HEK293 (cell line): ENCODE results near the gene ZFHX3.

Experiments used
- CTCF ChIA-PET: fragments of 350-600 bp; formaldehyde crosslinking; extraction: SDS; loops from one replicate; lab custom pipeline; 2021; ENCODE audit warnings: antibody characterized with exemption; lab: Yijun Ruan, JAX
- POLR2A ChIA-PET: fragments of 300-600 bp; formaldehyde crosslinking; extraction: SDS; loops from one replicate; lab custom pipeline; 2020; ENCODE audit warnings: antibody characterized with exemption, inconsistent platforms; lab: Yijun Ruan, JAX
- H3K27ac ChIP-seq: fragments of 200-500 bp; sonication (Bioruptor generic); 2 replicates; pipeline ENCODE4 v1.5.1; 2014; ENCODE audit warnings: low read depth, low read length, control low read depth, inconsistent platforms; ENCODE audit errors: extremely low read depth
- H3K36me3 ChIP-seq, 2 experiments: fragments of 200-500 bp in 1 of 2; sonication (Bioruptor generic) in 1 of 2; 1 replicate in 1 of 2; 2 replicates in 1 of 2; pipeline ENCODE4 v1.5.1; 2014 to 2017; ENCODE audit warnings: inconsistent platforms in 2 of 2, low read length in 2 of 2; ENCODE audit not compliant: control insufficient read depth in 2 of 2, insufficient read depth in 1 of 2
- H3K4me1 ChIP-seq: fragments of 200-500 bp; sonication (Bioruptor generic); 2 replicates; pipeline ENCODE4 v1.5.1; 2014; ENCODE audit warnings: mild to moderate bottlenecking, low read length, inconsistent platforms; ENCODE audit not compliant: control insufficient read depth, insufficient read depth
- H3K4me3 ChIP-seq: 2 replicates; pipeline ENCODE4 v1.5.1; 2011; ENCODE audit warnings: low read depth, mild to moderate bottlenecking, control low read depth, low read length, moderate library complexity
- H3K9me3 ChIP-seq: fragments of 200-500 bp; sonication (Bioruptor generic); 2 replicates; pipeline ENCODE4 v1.5.1; 2014; ENCODE audit warnings: low read depth, low read length, inconsistent platforms; ENCODE audit not compliant: control insufficient read depth, insufficient read depth
- FEZF1 ChIP-seq: fragments of 450-650 bp; formaldehyde crosslinking; IDR thresholded peaks from 2 replicates; pipeline ENCODE4 v1.5.1; 2016; ENCODE audit warnings: missing biosample characterization, missing genetic modification characterization
- GFI1B ChIP-seq: fragments of 450-650 bp; formaldehyde crosslinking; IDR thresholded peaks from 2 replicates; pipeline ENCODE4 v1.5.1; 2016; ENCODE audit warnings: missing biosample characterization, missing genetic modification characterization
- GLIS1 ChIP-seq: fragments of 450-650 bp; formaldehyde crosslinking; IDR thresholded peaks from 2 replicates; pipeline ENCODE4 v1.5.1; 2016; ENCODE audit warnings: missing biosample characterization, missing genetic modification characterization
- IKZF3 ChIP-seq: fragments of 450-650 bp; IDR thresholded peaks from 2 replicates; pipeline ENCODE4 v1.5.0; 2018; ENCODE audit warnings: missing biosample characterization, mild to moderate bottlenecking, missing genetic modification characterization, moderate library complexity
- KLF1 ChIP-seq: fragments of 450-650 bp; formaldehyde crosslinking; IDR thresholded peaks from 2 replicates; pipeline ENCODE4 v1.5.1; 2016; ENCODE audit warnings: missing biosample characterization, missing genetic modification characterization
- OSR2 ChIP-seq: fragments of 450-650 bp; formaldehyde crosslinking; IDR thresholded peaks from 2 replicates; pipeline ENCODE4 v1.5.1; 2016; ENCODE audit warnings: missing biosample characterization, missing genetic modification characterization
- YY2 ChIP-seq: fragments of 450-650 bp; formaldehyde crosslinking; IDR thresholded peaks from 2 replicates; pipeline ENCODE4 v1.5.1; 2016; ENCODE audit warnings: missing biosample characterization, missing genetic modification characterization
- ZBTB17 ChIP-seq: fragments of 450-650 bp; formaldehyde crosslinking; IDR thresholded peaks from 2 replicates; pipeline ENCODE4 v1.5.1; 2016; ENCODE audit warnings: missing biosample characterization, missing genetic modification characterization
- ZBTB20 ChIP-seq: fragments of 450-650 bp; formaldehyde crosslinking; IDR thresholded peaks from 2 replicates; pipeline ENCODE4 v1.5.1; 2016; ENCODE audit warnings: missing biosample characterization, missing genetic modification characterization
- ZFHX2 ChIP-seq: fragments of 450-650 bp; formaldehyde crosslinking; conservative IDR thresholded peaks from 2 replicates; pipeline ENCODE4 v1.5.1; 2016; ENCODE audit warnings: missing biosample characterization, missing genetic modification characterization
- ZIC2 ChIP-seq: fragments of 450-650 bp; formaldehyde crosslinking; IDR thresholded peaks from 2 replicates; pipeline ENCODE4 v1.5.1; 2016; ENCODE audit warnings: missing biosample characterization, missing genetic modification characterization
- ZNF16 ChIP-seq: fragments of 450-650 bp; formaldehyde crosslinking; IDR thresholded peaks from 2 replicates; pipeline ENCODE4 v1.5.1; 2016; ENCODE audit warnings: low read depth, missing biosample characterization, missing genetic modification characterization
- ZNF335 ChIP-seq: fragments of 450-650 bp; formaldehyde crosslinking; conservative IDR thresholded peaks from 2 replicates; pipeline ENCODE4 v1.5.1; 2016; ENCODE audit warnings: missing biosample characterization, missing genetic modification characterization
- ZNF341 ChIP-seq: fragments of 450-650 bp; formaldehyde crosslinking; IDR thresholded peaks from 2 replicates; pipeline ENCODE4; 2016; ENCODE audit warnings: low read depth, missing biosample characterization, missing genetic modification characterization
- ZNF366 ChIP-seq: fragments of 450-650 bp; formaldehyde crosslinking; conservative IDR thresholded peaks from 2 replicates; pipeline ENCODE4 v1.5.1; 2016; ENCODE audit warnings: missing biosample characterization, missing genetic modification characterization
- ZNF473 ChIP-seq: fragments of 450-650 bp; formaldehyde crosslinking; IDR thresholded peaks from 2 replicates; pipeline ENCODE4 v1.5.1; 2017; ENCODE audit warnings: missing biosample characterization, missing genetic modification characterization
- ZNF560 ChIP-seq: fragments of 450-650 bp; formaldehyde crosslinking; IDR thresholded peaks from 2 replicates; pipeline ENCODE4 v1.5.1; 2017; ENCODE audit warnings: missing biosample characterization, missing genetic modification characterization, borderline replicate concordance
- ZNF561 ChIP-seq: fragments of 450-650 bp; IDR thresholded peaks from 2 replicates; pipeline ENCODE4 v1.5.1; 2018; ENCODE audit warnings: missing biosample characterization, missing genetic modification characterization, borderline replicate concordance
- ZNF670 ChIP-seq: fragments of 450-650 bp; formaldehyde crosslinking; IDR thresholded peaks from 2 replicates; pipeline ENCODE4 v1.5.1; 2016; ENCODE audit warnings: missing biosample characterization, missing genetic modification characterization, low read depth
- ZNF792 ChIP-seq: fragments of 450-650 bp; formaldehyde crosslinking; IDR thresholded peaks from 2 replicates; pipeline ENCODE4 v1.5.1; 2016; ENCODE audit warnings: missing biosample characterization, missing genetic modification characterization
- TF ChIP-seq, protein P1 (sequence below): fragments of 450-650 bp; formaldehyde crosslinking; IDR thresholded peaks from 2 replicates; pipeline ENCODE4 v1.5.1; 2017; ENCODE audit warnings: missing biosample characterization, missing genetic modification characterization
- TF ChIP-seq, protein P2 (sequence below): fragments of 450-650 bp; formaldehyde crosslinking; IDR thresholded peaks from 2 replicates; pipeline ENCODE4 v1.5.1; 2017; ENCODE audit warnings: missing biosample characterization, missing genetic modification characterization
- TF ChIP-seq, protein P3 (sequence below): fragments of 450-650 bp; formaldehyde crosslinking; IDR thresholded peaks from 2 replicates; pipeline ENCODE4 v1.5.1; 2016; ENCODE audit warnings: missing biosample characterization, missing genetic modification characterization
- TF ChIP-seq, protein P4 (sequence below): fragments of 450-650 bp; formaldehyde crosslinking; IDR thresholded peaks from 2 replicates; pipeline ENCODE4 v1.5.1; 2016; ENCODE audit warnings: missing biosample characterization, missing genetic modification characterization
- TF ChIP-seq, protein P5 (sequence below): fragments of 450-650 bp; IDR thresholded peaks from 2 replicates; pipeline ENCODE4 v1.5.1; 2018; ENCODE audit warnings: missing biosample characterization, mild to moderate bottlenecking, missing genetic modification characterization

The ZFHX3 gene

DNA sequence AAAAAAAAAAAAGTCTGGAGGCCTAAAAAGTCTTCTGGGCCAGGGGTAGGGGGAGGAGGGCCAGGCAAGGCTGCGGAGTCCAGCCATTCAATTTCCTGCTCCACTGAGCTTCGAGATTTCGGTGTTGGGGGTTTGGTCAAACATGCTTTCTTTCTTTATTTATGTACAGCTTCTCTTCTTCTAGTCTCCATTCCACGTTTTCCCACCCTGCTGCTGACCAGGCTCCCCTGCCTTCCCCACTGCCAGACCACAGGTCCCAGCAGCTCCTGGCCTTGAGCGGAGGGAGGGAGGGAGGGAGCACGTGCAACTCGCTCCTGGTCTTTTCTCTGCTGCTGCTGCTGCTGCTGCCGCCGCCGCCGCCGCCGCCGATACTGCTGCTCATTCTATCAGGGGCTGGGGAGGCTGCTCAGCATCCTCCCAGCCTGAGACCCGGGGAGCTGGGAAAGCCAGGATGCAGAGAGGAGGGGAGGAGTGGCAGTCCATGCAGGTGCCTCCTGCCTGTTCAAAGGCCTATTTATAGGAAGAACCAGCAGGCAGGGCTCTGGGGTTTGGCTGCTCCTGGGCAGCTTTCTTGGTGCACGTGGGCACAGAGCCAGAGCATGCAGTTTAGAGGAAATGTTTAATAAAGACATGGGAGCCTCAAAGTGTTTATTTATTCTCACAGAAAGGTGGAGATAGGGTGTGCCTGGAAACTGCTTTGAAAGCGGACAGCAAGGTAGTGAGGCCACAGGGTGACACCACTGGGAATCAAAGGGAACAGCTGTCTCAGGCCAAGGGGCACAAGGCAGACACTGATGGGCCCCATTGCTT lies 23.4 kb upstream of the ZFHX3 start:
- no peaks in the 10 kb centered on the region for H3K36me3 ChIP-seq
- ChIA-PET POLR2A (interaction anchor here (0.7 to 3.2 kb wide), 3 partner anchors 14 to 119 kb away, joined by 3 to 12 read pairs (median 3); no protein-coding TSS in a partner anchor), CTCF (interaction anchor here (0.7 to 1.0 kb wide), 2 partner anchors 33 to 239 kb away, joined by 3 to 4 read pairs; no protein-coding TSS in a partner anchor)
- peak overlapping the region; percentile 83 for H3K27ac ChIP-seq
- H3K4me1 ChIP-seq, result peaks cover 32% of the 10 kb centered on the region
- no peak overlapping the region for H3K4me3 ChIP-seq
- H3K9me3 ChIP-seq, result no peaks in the 10 kb centered on the region
- 0 out of 2 replicates have a peak, but pooled peaks have one; percentile 10 for TF ChIP-seq ZFHX2 (tag by site-specific recombination)
- peak; percentile 53 for TF ChIP-seq ZBTB20
- peak; percentile 94 for TF ChIP-seq OSR2 (tag by site-specific recombination)
- TF ChIP-seq ZNF366 (tag by site-specific recombination), result peak; percentile 64
- TF ChIP-seq, protein P1, sequence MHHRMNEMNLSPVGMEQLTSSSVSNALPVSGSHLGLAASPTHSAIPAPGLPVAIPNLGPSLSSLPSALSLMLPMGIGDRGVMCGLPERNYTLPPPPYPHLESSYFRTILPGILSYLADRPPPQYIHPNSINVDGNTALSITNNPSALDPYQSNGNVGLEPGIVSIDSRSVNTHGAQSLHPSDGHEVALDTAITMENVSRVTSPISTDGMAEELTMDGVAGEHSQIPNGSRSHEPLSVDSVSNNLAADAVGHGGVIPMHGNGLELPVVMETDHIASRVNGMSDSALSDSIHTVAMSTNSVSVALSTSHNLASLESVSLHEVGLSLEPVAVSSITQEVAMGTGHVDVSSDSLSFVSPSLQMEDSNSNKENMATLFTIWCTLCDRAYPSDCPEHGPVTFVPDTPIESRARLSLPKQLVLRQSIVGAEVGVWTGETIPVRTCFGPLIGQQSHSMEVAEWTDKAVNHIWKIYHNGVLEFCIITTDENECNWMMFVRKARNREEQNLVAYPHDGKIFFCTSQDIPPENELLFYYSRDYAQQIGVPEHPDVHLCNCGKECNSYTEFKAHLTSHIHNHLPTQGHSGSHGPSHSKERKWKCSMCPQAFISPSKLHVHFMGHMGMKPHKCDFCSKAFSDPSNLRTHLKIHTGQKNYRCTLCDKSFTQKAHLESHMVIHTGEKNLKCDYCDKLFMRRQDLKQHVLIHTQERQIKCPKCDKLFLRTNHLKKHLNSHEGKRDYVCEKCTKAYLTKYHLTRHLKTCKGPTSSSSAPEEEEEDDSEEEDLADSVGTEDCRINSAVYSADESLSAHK (tag by site-specific recombination), result peak; percentile 90
- 0 out of 2 replicates have a peak, but pooled peaks have one; percentile 44 for TF ChIP-seq ZNF561
- TF ChIP-seq ZBTB17 (tag by site-specific recombination), result peak; percentile 39
- TF ChIP-seq ZNF792 (tag by site-specific recombination), result 0 out of 2 replicates have a peak, but pooled peaks have one; percentile 57
- TF ChIP-seq, protein P2, sequence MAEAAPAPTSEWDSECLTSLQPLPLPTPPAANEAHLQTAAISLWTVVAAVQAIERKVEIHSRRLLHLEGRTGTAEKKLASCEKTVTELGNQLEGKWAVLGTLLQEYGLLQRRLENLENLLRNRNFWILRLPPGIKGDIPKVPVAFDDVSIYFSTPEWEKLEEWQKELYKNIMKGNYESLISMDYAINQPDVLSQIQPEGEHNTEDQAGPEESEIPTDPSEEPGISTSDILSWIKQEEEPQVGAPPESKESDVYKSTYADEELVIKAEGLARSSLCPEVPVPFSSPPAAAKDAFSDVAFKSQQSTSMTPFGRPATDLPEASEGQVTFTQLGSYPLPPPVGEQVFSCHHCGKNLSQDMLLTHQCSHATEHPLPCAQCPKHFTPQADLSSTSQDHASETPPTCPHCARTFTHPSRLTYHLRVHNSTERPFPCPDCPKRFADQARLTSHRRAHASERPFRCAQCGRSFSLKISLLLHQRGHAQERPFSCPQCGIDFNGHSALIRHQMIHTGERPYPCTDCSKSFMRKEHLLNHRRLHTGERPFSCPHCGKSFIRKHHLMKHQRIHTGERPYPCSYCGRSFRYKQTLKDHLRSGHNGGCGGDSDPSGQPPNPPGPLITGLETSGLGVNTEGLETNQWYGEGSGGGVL (tag by site-specific recombination), result no peak; the same call in 1 of the 2 replicates
- TF ChIP-seq ZNF560 (tag by site-specific recombination), result no peak
- TF ChIP-seq, protein P3, sequence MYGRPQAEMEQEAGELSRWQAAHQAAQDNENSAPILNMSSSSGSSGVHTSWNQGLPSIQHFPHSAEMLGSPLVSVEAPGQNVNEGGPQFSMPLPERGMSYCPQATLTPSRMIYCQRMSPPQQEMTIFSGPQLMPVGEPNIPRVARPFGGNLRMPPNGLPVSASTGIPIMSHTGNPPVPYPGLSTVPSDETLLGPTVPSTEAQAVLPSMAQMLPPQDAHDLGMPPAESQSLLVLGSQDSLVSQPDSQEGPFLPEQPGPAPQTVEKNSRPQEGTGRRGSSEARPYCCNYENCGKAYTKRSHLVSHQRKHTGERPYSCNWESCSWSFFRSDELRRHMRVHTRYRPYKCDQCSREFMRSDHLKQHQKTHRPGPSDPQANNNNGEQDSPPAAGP (tag by site-specific recombination), result peak; percentile 55; the same call in 1 of the 2 replicates
- TF ChIP-seq ZNF670 (tag by site-specific recombination), result no peak
- no peak for TF ChIP-seq YY2 (tag by site-specific recombination)
- TF ChIP-seq, protein P4, sequence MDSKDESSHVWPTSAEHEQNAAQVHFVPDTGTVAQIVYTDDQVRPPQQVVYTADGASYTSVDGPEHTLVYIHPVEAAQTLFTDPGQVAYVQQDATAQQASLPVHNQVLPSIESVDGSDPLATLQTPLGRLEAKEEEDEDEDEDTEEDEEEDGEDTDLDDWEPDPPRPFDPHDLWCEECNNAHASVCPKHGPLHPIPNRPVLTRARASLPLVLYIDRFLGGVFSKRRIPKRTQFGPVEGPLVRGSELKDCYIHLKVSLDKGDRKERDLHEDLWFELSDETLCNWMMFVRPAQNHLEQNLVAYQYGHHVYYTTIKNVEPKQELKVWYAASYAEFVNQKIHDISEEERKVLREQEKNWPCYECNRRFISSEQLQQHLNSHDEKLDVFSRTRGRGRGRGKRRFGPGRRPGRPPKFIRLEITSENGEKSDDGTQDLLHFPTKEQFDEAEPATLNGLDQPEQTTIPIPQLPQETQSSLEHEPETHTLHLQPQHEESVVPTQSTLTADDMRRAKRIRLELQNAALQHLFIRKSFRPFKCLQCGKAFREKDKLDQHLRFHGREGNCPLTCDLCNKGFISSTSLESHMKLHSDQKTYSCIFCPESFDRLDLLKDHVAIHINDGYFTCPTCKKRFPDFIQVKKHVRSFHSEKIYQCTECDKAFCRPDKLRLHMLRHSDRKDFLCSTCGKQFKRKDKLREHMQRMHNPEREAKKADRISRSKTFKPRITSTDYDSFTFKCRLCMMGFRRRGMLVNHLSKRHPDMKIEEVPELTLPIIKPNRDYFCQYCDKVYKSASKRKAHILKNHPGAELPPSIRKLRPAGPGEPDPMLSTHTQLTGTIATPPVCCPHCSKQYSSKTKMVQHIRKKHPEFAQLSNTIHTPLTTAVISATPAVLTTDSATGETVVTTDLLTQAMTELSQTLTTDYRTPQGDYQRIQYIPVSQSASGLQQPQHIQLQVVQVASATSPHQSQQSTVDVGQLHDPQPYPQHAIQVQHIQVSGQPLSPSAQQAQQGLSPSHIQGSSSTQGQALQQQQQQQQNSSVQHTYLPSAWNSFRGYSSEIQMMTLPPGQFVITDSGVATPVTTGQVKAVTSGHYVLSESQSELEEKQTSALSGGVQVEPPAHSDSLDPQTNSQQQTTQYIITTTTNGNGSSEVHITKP (tag by site-specific recombination), result peak; percentile 96
- no peak for TF ChIP-seq IKZF3 (tag by site-specific recombination)
- 0 out of 2 replicates have a peak, but pooled peaks have one; percentile 31 for TF ChIP-seq GFI1B (tag by site-specific recombination)
- peak; percentile 82 for TF ChIP-seq ZNF341 (tag by site-specific recombination)
- peak; percentile 78 for TF ChIP-seq ZNF335 (tag by site-specific recombination)
- no peak for TF ChIP-seq ZNF16
- TF ChIP-seq, protein P5, sequence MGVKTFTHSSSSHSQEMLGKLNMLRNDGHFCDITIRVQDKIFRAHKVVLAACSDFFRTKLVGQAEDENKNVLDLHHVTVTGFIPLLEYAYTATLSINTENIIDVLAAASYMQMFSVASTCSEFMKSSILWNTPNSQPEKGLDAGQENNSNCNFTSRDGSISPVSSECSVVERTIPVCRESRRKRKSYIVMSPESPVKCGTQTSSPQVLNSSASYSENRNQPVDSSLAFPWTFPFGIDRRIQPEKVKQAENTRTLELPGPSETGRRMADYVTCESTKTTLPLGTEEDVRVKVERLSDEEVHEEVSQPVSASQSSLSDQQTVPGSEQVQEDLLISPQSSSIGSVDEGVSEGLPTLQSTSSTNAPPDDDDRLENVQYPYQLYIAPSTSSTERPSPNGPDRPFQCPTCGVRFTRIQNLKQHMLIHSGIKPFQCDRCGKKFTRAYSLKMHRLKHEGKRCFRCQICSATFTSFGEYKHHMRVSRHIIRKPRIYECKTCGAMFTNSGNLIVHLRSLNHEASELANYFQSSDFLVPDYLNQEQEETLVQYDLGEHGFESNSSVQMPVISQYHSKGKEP (tag by site-specific recombination), result peak; percentile 80; the same call in 1 of the 2 replicates
- peak; percentile 18; the same call in 1 of the 2 replicates for TF ChIP-seq GLIS1 (tag by site-specific recombination)
- TF ChIP-seq ZNF473 (tag by site-specific recombination), result no peak
- peak; percentile 77 for TF ChIP-seq FEZF1 (tag by site-specific recombination)
- TF ChIP-seq ZIC2, result peak; percentile 88
- TF ChIP-seq KLF1 (tag by site-specific recombination), result peak; percentile 80
